ENCODE results near the gene AR. TPM values are rescaled to one million over a fixed set of nuclear protein-coding genes. Genes with fewer than 3 reads are reported as not detected.

The AR gene
- total and polyA plus RNA-seq, 2 donors (not counting 1 experiment from before 2014, with no cell fraction given): not detected

DNA sequence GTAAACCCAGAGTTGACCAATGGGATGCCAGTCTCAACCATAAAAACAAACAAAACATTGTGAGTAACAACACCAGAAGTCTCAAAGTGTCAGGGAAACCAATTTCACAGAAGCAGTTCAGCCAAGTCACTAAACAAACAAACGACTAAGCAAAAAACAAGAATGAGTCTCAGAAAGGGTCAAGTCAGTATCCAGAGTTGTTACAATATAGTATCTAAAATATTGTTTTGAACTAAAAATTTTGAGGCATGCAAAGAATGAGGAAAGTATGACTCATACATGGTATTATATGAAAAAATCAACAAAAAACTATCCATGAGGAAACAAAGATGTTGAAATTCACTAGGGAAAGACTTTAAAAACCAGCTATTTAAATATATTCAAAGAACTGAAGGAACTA lies 70.6 kb downstream of the AR start:
- Histone ChIP-seq H3K27ac (ENCODE audit: low read length in 2 of 2) (no peak overlapping the region), H3K9me3 (ENCODE audit: control extremely low read depth in 1 of 3, control insufficient read depth in 2 of 3, insufficient read depth in 1 of 3, low read length in 2 of 3) (no peaks in the 10 kb centered on the region), H2AFZ (ENCODE audit: insufficient read depth, low read depth, low read length, poor library complexity, severe bottlenecking) (no peak overlapping the region), H3K27me3 (replicated peaks in 1 of 4; ENCODE audit: control extremely low read depth in 1 of 4, control insufficient read depth in 3 of 4, insufficient read depth in 4 of 4, low read length in 3 of 4) (no peaks in the 10 kb centered on the region), H3K9ac (ENCODE audit: low read length) (no peak overlapping the region), H3K36me3 (replicated peaks in 1 of 2; ENCODE audit: control extremely low read depth in 1 of 2, control insufficient read depth in 1 of 2, extremely low read depth in 1 of 2, insufficient read depth in 2 of 2, low read length in 1 of 2) (no peaks in the 10 kb centered on the region), H3K4me2 (replicated peaks; ENCODE audit: low read depth, low read length, poor library complexity, severe bottlenecking) (no peak overlapping the region), H4K20me1 (ENCODE audit: control insufficient read depth, insufficient read depth, low read length, poor library complexity, severe bottlenecking) (no peaks in the 10 kb centered on the region), H3K79me2 (ENCODE audit: control insufficient read depth, insufficient read depth, low read length) (no peaks in the 10 kb centered on the region), H3K4me3 (ENCODE audit: control extremely low read depth in 1 of 5, extremely low read depth in 1 of 5, insufficient read depth in 1 of 5, low read depth in 2 of 5, low read length in 4 of 5) (no peak overlapping the region), H3K4me1 (ENCODE audit: control insufficient read depth in 2 of 2, insufficient read depth in 2 of 2, low read length in 2 of 2) (no peaks in the 10 kb centered on the region)
- TF ChIP-seq EZH2 (IDR thresholded peaks at IDR 0.05; ENCODE audit: borderline replicate concordance, insufficient read depth, low read depth, low read length, poor library complexity, severe bottlenecking): no peak
- TF ChIP-seq, protein P1, sequence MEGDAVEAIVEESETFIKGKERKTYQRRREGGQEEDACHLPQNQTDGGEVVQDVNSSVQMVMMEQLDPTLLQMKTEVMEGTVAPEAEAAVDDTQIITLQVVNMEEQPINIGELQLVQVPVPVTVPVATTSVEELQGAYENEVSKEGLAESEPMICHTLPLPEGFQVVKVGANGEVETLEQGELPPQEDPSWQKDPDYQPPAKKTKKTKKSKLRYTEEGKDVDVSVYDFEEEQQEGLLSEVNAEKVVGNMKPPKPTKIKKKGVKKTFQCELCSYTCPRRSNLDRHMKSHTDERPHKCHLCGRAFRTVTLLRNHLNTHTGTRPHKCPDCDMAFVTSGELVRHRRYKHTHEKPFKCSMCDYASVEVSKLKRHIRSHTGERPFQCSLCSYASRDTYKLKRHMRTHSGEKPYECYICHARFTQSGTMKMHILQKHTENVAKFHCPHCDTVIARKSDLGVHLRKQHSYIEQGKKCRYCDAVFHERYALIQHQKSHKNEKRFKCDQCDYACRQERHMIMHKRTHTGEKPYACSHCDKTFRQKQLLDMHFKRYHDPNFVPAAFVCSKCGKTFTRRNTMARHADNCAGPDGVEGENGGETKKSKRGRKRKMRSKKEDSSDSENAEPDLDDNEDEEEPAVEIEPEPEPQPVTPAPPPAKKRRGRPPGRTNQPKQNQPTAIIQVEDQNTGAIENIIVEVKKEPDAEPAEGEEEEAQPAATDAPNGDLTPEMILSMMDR (IDR thresholded peaks at IDR 0.05): no peak
- no CpG with 5 or more reads among the region's 1 CpG for WGBS (ENCODE audit: insufficient coverage)
- Mint-ChIP-seq H3K27me3 (no peaks in the 10 kb centered on the region), H3K4me3 (no peak overlapping the region), H3K4me1 (no peaks in the 10 kb centered on the region), H3K9me3 (ENCODE audit: insufficient read depth) (no peaks in the 10 kb centered on the region), H3K27ac (no peak overlapping the region)
- CTCF ChIA-PET: no interaction called here
- no peak for ATAC-seq (ENCODE audit: low read depth)
- intact Hi-C loops (cut with micrococcal nuclease): no loop called here
- POLR2A ChIA-PET: no interaction called here
- DNase-seq: no peak

DNA sequence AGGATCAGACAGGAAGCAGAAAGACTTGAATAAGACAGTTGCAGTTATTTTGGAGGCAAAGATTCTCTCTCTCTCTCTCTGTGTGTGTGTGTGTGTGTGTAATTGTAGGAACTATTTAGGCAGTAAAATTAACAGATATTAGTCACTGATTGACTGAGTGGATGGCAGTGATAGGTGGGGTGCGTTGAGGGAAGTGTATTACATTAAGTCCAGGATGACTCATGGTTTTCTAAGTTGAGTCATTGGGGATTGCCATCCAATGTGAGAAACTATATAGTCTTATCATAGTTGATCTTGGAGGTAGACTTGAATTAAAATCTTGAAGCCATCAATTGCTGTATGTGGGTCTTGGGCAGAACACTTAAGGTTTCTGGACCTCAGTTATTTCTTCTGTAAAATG lies 75.4 kb downstream of the AR start:
- Histone ChIP-seq H3K36me3 (replicated peaks in 1 of 2; ENCODE audit: control extremely low read depth in 1 of 2, control insufficient read depth in 1 of 2, extremely low read depth in 1 of 2, insufficient read depth in 2 of 2, low read length in 1 of 2) (no peaks in the 10 kb centered on the region), H3K4me3 (ENCODE audit: control extremely low read depth in 1 of 5, extremely low read depth in 1 of 5, insufficient read depth in 1 of 5, low read depth in 2 of 5, low read length in 4 of 5) (no peak overlapping the region), H3K27ac (ENCODE audit: low read length in 2 of 2) (no peak overlapping the region), H2AFZ (ENCODE audit: insufficient read depth, low read depth, low read length, poor library complexity, severe bottlenecking) (no peak overlapping the region), H3K4me1 (ENCODE audit: control insufficient read depth in 2 of 2, insufficient read depth in 2 of 2, low read length in 2 of 2) (no peaks in the 10 kb centered on the region), H3K9me3 (ENCODE audit: control extremely low read depth in 1 of 3, control insufficient read depth in 2 of 3, insufficient read depth in 1 of 3, low read length in 2 of 3) (no peaks in the 10 kb centered on the region), H3K27me3 (replicated peaks in 1 of 4; ENCODE audit: control extremely low read depth in 1 of 4, control insufficient read depth in 3 of 4, insufficient read depth in 4 of 4, low read length in 3 of 4) (no peaks in the 10 kb centered on the region), H3K4me2 (replicated peaks; ENCODE audit: low read depth, low read length, poor library complexity, severe bottlenecking) (no peak overlapping the region), H4K20me1 (ENCODE audit: control insufficient read depth, insufficient read depth, low read length, poor library complexity, severe bottlenecking) (no peaks in the 10 kb centered on the region), H3K79me2 (ENCODE audit: control insufficient read depth, insufficient read depth, low read length) (no peaks in the 10 kb centered on the region), H3K9ac (ENCODE audit: low read length) (no peak overlapping the region)
- H3K27ac Mint-ChIP-seq: no peak overlapping the region
- ATAC-seq (ENCODE audit: low read depth) (no peak), DNase-seq (no peak)
- POLR2A ChIA-PET: no interaction called here
- no peaks in the 10 kb centered on the region for H3K27me3 Mint-ChIP-seq
- WGBS (ENCODE audit: insufficient coverage): 80% methylated on average over 1 of the region's 1 CpG
- TF ChIP-seq, protein P1 (IDR thresholded peaks at IDR 0.05): no peak
- no peak for TF ChIP-seq EZH2 (IDR thresholded peaks at IDR 0.05; ENCODE audit: borderline replicate concordance, insufficient read depth, low read depth, low read length, poor library complexity, severe bottlenecking)
- H3K4me3 Mint-ChIP-seq: no peak overlapping the region
- intact Hi-C loops (cut with micrococcal nuclease): no loop called here
- CTCF ChIA-PET: no interaction called here
- H3K4me1 Mint-ChIP-seq: no peaks in the 10 kb centered on the region
- H3K9me3 Mint-ChIP-seq (ENCODE audit: insufficient read depth): no peaks in the 10 kb centered on the region

All from B cell (primary cell).